ENCODE data around the gene ATRAID. TPM values are rescaled to one million over a fixed set of nuclear protein-coding genes. Genes with fewer than 3 reads are reported as not detected.

The ATRAID gene
- total and polyA plus RNA-seq, 4 donors = 90.0 to 204 (median 122) TPM

DNA sequence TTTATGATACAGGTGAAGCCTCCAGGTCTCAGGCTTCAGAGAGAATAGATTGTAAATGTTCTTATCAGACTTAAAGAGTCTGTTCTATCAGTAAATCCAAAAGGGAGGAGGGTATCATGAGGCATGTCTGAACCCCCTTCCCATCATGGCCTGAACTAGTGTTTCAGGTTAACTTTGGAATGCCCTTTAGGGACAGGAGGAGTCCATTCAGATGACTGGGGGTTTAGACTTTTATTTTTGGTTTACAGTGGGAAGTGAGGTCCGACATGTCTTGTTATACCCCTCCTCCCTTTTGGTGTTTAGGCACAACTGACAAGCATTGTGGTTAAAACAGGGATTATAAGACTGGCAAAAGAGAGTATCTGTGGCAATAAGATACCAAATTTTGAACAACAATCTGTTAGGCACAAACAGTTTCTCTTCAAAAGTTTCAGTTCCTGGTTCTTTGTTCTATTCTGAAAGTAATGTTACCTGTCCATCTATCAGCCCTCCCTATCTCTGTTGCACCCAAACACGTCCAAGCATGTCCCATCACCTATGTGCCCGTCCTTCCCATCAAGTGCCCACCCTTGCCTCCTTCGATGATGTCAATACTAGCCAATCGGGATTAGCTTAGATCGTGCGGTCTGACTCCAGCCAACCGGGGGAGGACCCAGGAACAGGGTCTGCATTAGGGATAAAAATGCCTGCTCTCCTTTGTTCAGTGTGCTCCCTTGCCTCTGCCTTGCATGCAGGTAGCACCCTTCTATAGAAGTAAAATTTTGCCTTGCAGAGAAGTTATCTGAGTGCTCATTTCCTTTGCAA lies 46.7 kb upstream of the ATRAID start:
- no peaks in the 10 kb centered on the region for H3K36me3 ChIP-seq (ENCODE audit: control insufficient read depth in 4 of 4, insufficient read depth in 4 of 4, low read length in 4 of 4)
- no peaks in the 10 kb centered on the region for H3K9me3 ChIP-seq (ENCODE audit: control insufficient read depth in 4 of 4, insufficient read depth in 3 of 4, low read length in 3 of 4)
- peaks cover 0 to 3% (median 0%) of the 10 kb centered on the region in 5 donors for H3K4me1 ChIP-seq (ENCODE audit: control insufficient read depth in 5 of 5, insufficient read depth in 5 of 5, low read length in 5 of 5)
- H3K27ac ChIP-seq (ENCODE audit: low read depth in 1 of 2, low read length in 1 of 2) = no peak overlapping the region
- ATAC-seq (ENCODE audit: insufficient read depth, low FRiP score) (no peak), DNase-seq (no peak)
- no peak overlapping the region for H3K9ac ChIP-seq (ENCODE audit: insufficient read depth in 1 of 2, low read length in 2 of 2)
- H3K4me3 ChIP-seq = no peak overlapping the region
- WGBS, 2 donors = 86 to 89% methylated on average over 8 of the region's 8 CpGs
- H3K27me3 ChIP-seq (ENCODE audit: control insufficient read depth in 3 of 3, insufficient read depth in 3 of 3, low read length in 2 of 3) = peaks cover 0 to under 1% (median 0%) of the 10 kb centered on the region in 3 donors
- no peak for TF ChIP-seq CTCF (IDR thresholded peaks at IDR 0.05; ENCODE audit: control extremely low read depth, extremely low read depth)

DNA sequence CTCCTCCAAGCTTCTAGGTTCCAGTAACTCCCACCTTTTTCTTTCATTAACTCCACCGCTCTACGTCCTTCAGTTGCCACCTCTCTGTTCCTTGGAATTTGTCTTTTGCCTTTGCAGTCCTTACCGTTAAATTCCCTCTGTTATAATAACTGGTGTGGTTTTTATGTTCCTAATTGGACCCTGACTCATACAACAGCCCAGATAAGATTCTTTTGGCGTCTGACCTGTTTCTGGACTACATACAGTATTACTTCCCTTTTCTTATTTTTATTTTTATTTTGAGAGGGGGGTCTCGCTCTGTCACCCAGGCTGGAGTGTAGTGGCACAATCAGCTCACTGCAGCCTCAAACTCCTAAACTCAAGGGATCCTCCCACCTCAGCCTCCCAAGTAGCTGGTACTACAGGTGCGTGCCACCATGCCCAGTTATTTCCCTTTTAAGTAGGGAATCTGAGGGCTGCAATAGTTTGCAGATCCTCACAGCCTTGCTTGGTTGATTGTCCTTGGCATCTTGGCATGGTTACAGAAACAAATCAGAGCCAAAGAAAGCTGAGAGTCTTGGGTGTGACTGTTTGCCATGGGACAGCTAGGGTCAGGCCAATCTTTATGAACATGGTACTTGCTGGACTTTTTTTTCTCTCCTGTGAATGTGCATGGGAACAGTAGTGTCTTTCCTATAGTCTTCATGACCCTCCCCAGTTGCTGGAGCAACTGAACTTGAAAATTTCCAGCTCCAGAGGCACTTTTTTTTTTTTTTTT lies 41.1 kb upstream of the ATRAID start:
- DNase-seq = no peak
- Histone ChIP-seq H3K9me3 (ENCODE audit: control insufficient read depth in 4 of 4, insufficient read depth in 3 of 4, low read length in 3 of 4) (no peaks in the 10 kb centered on the region), H3K36me3 (ENCODE audit: control insufficient read depth in 4 of 4, insufficient read depth in 4 of 4, low read length in 4 of 4) (no peaks in the 10 kb centered on the region), H3K4me1 (ENCODE audit: control insufficient read depth in 5 of 5, insufficient read depth in 5 of 5, low read length in 5 of 5) (peaks cover 0 to 4% (median 0%) of the 10 kb centered on the region in 5 donors), H3K4me3 (no peak overlapping the region), H3K9ac (ENCODE audit: insufficient read depth in 1 of 2, low read length in 2 of 2) (no peak overlapping the region), H3K27me3 (ENCODE audit: control insufficient read depth in 3 of 3, insufficient read depth in 3 of 3, low read length in 2 of 3) (peaks cover 0 to 27% (median 9%) of the 10 kb centered on the region in 3 donors), H3K27ac (ENCODE audit: low read depth in 1 of 2, low read length in 1 of 2) (no peak overlapping the region)
- TF ChIP-seq CTCF (IDR thresholded peaks at IDR 0.05; ENCODE audit: control extremely low read depth, extremely low read depth) = no peak
- 72 to 73% methylated on average over 6 of the region's 6 CpGs for WGBS, 2 donors
- no peak for ATAC-seq (ENCODE audit: insufficient read depth, low FRiP score)

- no peak overlapping the region for H3K9ac ChIP-seq (ENCODE audit: insufficient read depth in 1 of 2, low read length in 2 of 2)
- DNase-seq (no peak), ATAC-seq (ENCODE audit: insufficient read depth, low FRiP score) (no peak)
- TF ChIP-seq CTCF (IDR thresholded peaks at IDR 0.05; ENCODE audit: control extremely low read depth, extremely low read depth) = no peak
- H3K27ac ChIP-seq (ENCODE audit: low read depth in 1 of 2, low read length in 1 of 2) = no peak overlapping the region
- H3K36me3 ChIP-seq (ENCODE audit: control insufficient read depth in 4 of 4, insufficient read depth in 4 of 4, low read length in 4 of 4) = no peaks in the 10 kb centered on the region
- H3K4me1 ChIP-seq (ENCODE audit: control insufficient read depth in 5 of 5, insufficient read depth in 5 of 5, low read length in 5 of 5) = peaks cover 0 to 4% (median 0%) of the 10 kb centered on the region in 5 donors
- WGBS, 2 donors = 73 to 76% methylated on average over 8 of the region's 8 CpGs
- H3K4me3 ChIP-seq = no peak overlapping the region
- peaks cover 0 to 27% (median 9%) of the 10 kb centered on the region in 3 donors for H3K27me3 ChIP-seq (ENCODE audit: control insufficient read depth in 3 of 3, insufficient read depth in 3 of 3, low read length in 2 of 3)
- H3K9me3 ChIP-seq (ENCODE audit: control insufficient read depth in 4 of 4, insufficient read depth in 3 of 4, low read length in 3 of 4) = no peaks in the 10 kb centered on the region
Observed at GRCh38 chr2:27171351-27171848, 40.4 kb upstream of the ATRAID start.
